Heart right ventricle (tissue), 16 donors: ENCODE measurements around the gene CBFA2T3. TPM values are rescaled to one million over a fixed set of nuclear protein-coding genes. Genes with fewer than 3 reads are reported as not detected.

Source experiments
- ATAC-seq, 8 donors: fragments of 200-7000 bp; cut with Tn5 transposase; one replicate each; pipeline ENCODE4 v1.9.1; 2020; ENCODE audit warnings: mild to moderate bottlenecking in 8 of 8, moderate library complexity in 8 of 8, moderate number of reproducible peaks in 1 of 8
- DNase-seq, 2 donors: peaks; one replicate each; pipeline ENCODE4 v3.0.0-alpha.2; 2020
- H3K27ac ChIP-seq, 10 donors: fragments of 200-600 bp; sonication (generic) in 2 of 10; one replicate each; pipeline versions ENCODE4 v1.5.0 to v1.8.0; 2020 to 2022; ENCODE audit warnings: mild to moderate bottlenecking in 3 of 10
- H3K27me3 ChIP-seq, 7 donors: fragments of 200-600 bp; one replicate each; pipeline ENCODE4 v1.8.0; 2021 to 2022; ENCODE audit warnings: mild to moderate bottlenecking in 2 of 7
- H3K36me3 ChIP-seq, 9 donors: fragments of 200-600 bp; sonication (generic) in 1 of 9; one replicate each; pipeline versions ENCODE4 v1.5.0 to v1.8.0; 2020 to 2022; ENCODE audit warnings: mild to moderate bottlenecking in 2 of 9
- H3K4me1 ChIP-seq, 9 donors: fragments of 200-600 bp; sonication (generic) in 1 of 9; one replicate each; pipeline versions ENCODE4 v1.5.0 to v1.8.0; 2020 to 2022; ENCODE audit warnings: mild to moderate bottlenecking in 4 of 9
- H3K4me3 ChIP-seq, 10 donors: fragments of 200-600 bp; sonication (generic) in 2 of 10; one replicate each; pipeline versions ENCODE4 v1.5.0 to v1.8.0; 2020 to 2022; ENCODE audit warnings: mild to moderate bottlenecking in 7 of 10, moderate library complexity in 2 of 10
- H3K9me3 ChIP-seq, 11 donors: fragments of 200-600 bp in 10 of 11; sonication (generic) in 2 of 11; one replicate each; pipeline versions ENCODE4 v1.5.0 to v1.8.0; 2013 to 2022; ENCODE audit warnings: mild to moderate bottlenecking in 2 of 11, control low read depth in 1 of 11, moderate library complexity in 1 of 11
- CTCF ChIP-seq, 9 donors: fragments of 200-600 bp; sonication (generic) in 2 of 9; IDR thresholded peaks; one replicate each; pipeline versions ENCODE4 v1.5.0 to v1.8.0; 2021 to 2022; ENCODE audit warnings: antibody characterized with exemption in 9 of 9, mild to moderate bottlenecking in 5 of 9, moderate library complexity in 1 of 9
- WGBS, 2 donors: extraction: QIAGEN DNeasy Blood & Tissue Kit; methylation state at CpG; one replicate each; pipeline ENCODE4 v1.1.7; 2013; ENCODE audit warnings: inconsistent platforms in 1 of 2; 5-methylcytosine and 5-hydroxymethylcytosine counted together
- intact Hi-C, 10 donors: fragments of 100-400 bp; cut with DNase I; formaldehyde crosslinking; loops; one replicate each; pipeline versions ENCODE4 v1.11.1 to v1.14.2; 2022
- polyA plus RNA-seq, 2 donors: library from polyadenylated mRNA; stranded (reverse); fragments of 200-250 nt; gene quantifications; one replicate each; pipeline ENCODE4 v1.2.3, GENCODE V29; 2013
- total RNA-seq, 10 donors: library from RNA; stranded (reverse); fragmentation: NEBNext Ultra II Directional in 3 of 10; extraction: Animal tissue kit (Norgen Biotek cat#: 25700) in 3 of 10; gene quantifications; one replicate each; pipeline versions ENCODE4 v1.2.1 to v1.2.4, GENCODE V29; 2021 to 2023
- donor health status: Arrhythmogenic right ventricular cardiomyopathy.
- donor health status: ischemic (EF 13 %, LVEDD 7.1; RV severe dilation, severe dysfunction).
- donor health status: healthy with polysubstance abuse.
- donor health status: DM: no; HTN: yes; CAD: no.
- donor health status: DM: no; HTN: no; CAD: no.
- donor health status: ischemic (EF 25% LVEDD 6.9; RV normal size, moderate dysfunction).
- donor health status: ischemic (EF 25% LVEDD 5.7; RV mildly dilated, moderate dysfunction).
- donor health status: healthy.
- donor health status: DM: yes; HTN: yes; CAD: no.
- donor health status: Ischemic cardiomyopathy.
- donor health status: ischemic (EF 35%, LVEDD 5.7; RV mildly dilated, moderate dysfunction).
- donor health status: nonischemic (EF 11% LVEDD 7.7; RV severe dilation, severe dysfunction).
- donor health status: DM: yes; HTN: yes; CAD: no.
- donor health status: PGD.
- donor health status: ischemic (EF 29% LVEDD 5.4; RV normal size, mild dysfunction).
- donor health status: nonischemic (EF 23%, LVEDD 6.1; RV moderate dilation, normal function).

The CBFA2T3 gene
- total and polyA plus RNA-seq, 12 donors = 3.1 to 17.6 (median 6.1) TPM

GRCh38 chr16:88835383-88835782 is 141.6 kb downstream of the CBFA2T3 start:
- peaks cover 0 to 48% (median 9%) of the 10 kb centered on the region in 9 donors for H3K36me3 ChIP-seq

GRCh38 chr16:88834670-88835069 is 142.3 kb downstream of the CBFA2T3 start:
- H3K9me3 ChIP-seq = no peaks in the 10 kb centered on the region
- ATAC-seq (no peak), DNase-seq (no peak)
- no peaks in the 10 kb centered on the region for H3K4me1 ChIP-seq
- WGBS, 2 donors = 95% methylated on average over 13 of the region's 13 CpGs
- no peak overlapping the region for H3K4me3 ChIP-seq
- H3K36me3 ChIP-seq = peaks cover 0 to 46% (median 4%) of the 10 kb centered on the region in 9 donors
- intact Hi-C loops = no loop called here
- H3K27me3 ChIP-seq = no peaks in the 10 kb centered on the region
- H3K27ac ChIP-seq = no peak overlapping the region
- TF ChIP-seq CTCF (IDR thresholded peaks at IDR 0.05) = no peak

More at GRCh38 chr16:88835383-88835782, 141.6 kb downstream of the CBFA2T3 start:
- no peak overlapping the region for H3K4me3 ChIP-seq
- DNase-seq (no peak), ATAC-seq (peak in 1 of 8 donors; percentile 26)
- 83 to 86% methylated on average over 11 of the region's 11 CpGs for WGBS, 2 donors
- H3K27ac ChIP-seq = no peak overlapping the region
- H3K9me3 ChIP-seq = no peaks in the 10 kb centered on the region
- H3K4me1 ChIP-seq = peaks cover 0 to 4% (median 0%) of the 10 kb centered on the region in 9 donors
- H3K27me3 ChIP-seq = no peaks in the 10 kb centered on the region
- intact Hi-C loops = no loop called here
- no peak for TF ChIP-seq CTCF (IDR thresholded peaks at IDR 0.05)

GRCh38 chr16:88833086-88833485 is 143.9 kb downstream of the CBFA2T3 start:
- no peak for TF ChIP-seq CTCF (IDR thresholded peaks at IDR 0.05)
- ATAC-seq = no peak
- Histone ChIP-seq H3K4me1 (no peaks in the 10 kb centered on the region), H3K36me3 (peaks cover 0 to 43% (median 0%) of the 10 kb centered on the region in 9 donors), H3K27me3 (no peaks in the 10 kb centered on the region), H3K9me3 (no peaks in the 10 kb centered on the region), H3K4me3 (no peak overlapping the region), H3K27ac (no peak overlapping the region)
- no peak for DNase-seq
- intact Hi-C loops = no loop called here
- WGBS, 2 donors = 96 to 97% methylated on average over 12 to 13 of the region's 13 CpGs

GRCh38 chr16:88831838-88832237 is 145.2 kb downstream of the CBFA2T3 start:
- intact Hi-C loops = no loop called here
- Histone ChIP-seq H3K4me3 (no peak overlapping the region), H3K27ac (no peak overlapping the region), H3K36me3 (peaks cover 0 to 48% (median 0%) of the 10 kb centered on the region in 9 donors), H3K4me1 (no peaks in the 10 kb centered on the region), H3K27me3 (no peaks in the 10 kb centered on the region), H3K9me3 (no peaks in the 10 kb centered on the region)
- 78 to 85% methylated on average over 12 to 13 of the region's 13 CpGs for WGBS, 2 donors
- no peak for ATAC-seq
- no peak for DNase-seq
- TF ChIP-seq CTCF (IDR thresholded peaks at IDR 0.05) = no peak
